GM12878 (cell line): ENCODE measurements around the gene ARMC9. TPM values are rescaled to one million over a fixed set of nuclear protein-coding genes. Genes with fewer than 3 reads are reported as not detected.
A peak's percentile ranks its signal among the peaks of the same experiment; 100 is the strongest.

Experiments
- EED ChIP-seq: sonication (generic); IDR thresholded peaks from 2 replicates; pipeline ENCODE4 v1.6.1; 2016; ENCODE audit warnings: antibody characterized with exemption, low read depth
- FOXM1 ChIP-seq: IDR thresholded peaks from 2 replicates; pipeline ENCODE4 v1.6.1; 2012; ENCODE audit warnings: low read depth, mild to moderate bottlenecking, inconsistent platforms, low read length, moderate library complexity
- HCFC1 ChIP-seq: fragments of 150-350 bp; IDR thresholded peaks from 2 replicates; pipeline ENCODE4 v1.6.1; 2014; ENCODE audit warnings: low read length
- IKZF2 ChIP-seq, 2 experiments: fragments of 450-650 bp; IDR thresholded peaks; 2 replicates each; pipeline ENCODE4 v1.6.1; 2017; ENCODE audit warnings: mild to moderate bottlenecking in 2 of 2, moderate library complexity in 2 of 2
- MEF2B ChIP-seq: fragments of 450-650 bp; IDR thresholded peaks from 2 replicates; pipeline ENCODE4 v1.6.1; 2018; ENCODE audit warnings: mild to moderate bottlenecking, moderate library complexity; ENCODE audit not compliant: partially characterized antibody, poor library complexity, severe bottlenecking
- MTA2 ChIP-seq: fragments of 450-650 bp; IDR thresholded peaks from 2 replicates; pipeline ENCODE4 v1.6.1; 2016; ENCODE audit warnings: low read depth, mild to moderate bottlenecking, moderate library complexity
- PML ChIP-seq: IDR thresholded peaks from 2 replicates; pipeline ENCODE4 v1.6.1; 2012; ENCODE audit warnings: low read length, inconsistent platforms
- POLR2A ChIP-seq: IDR thresholded peaks from 2 replicates; pipeline ENCODE4 v1.6.1; 2011; ENCODE audit warnings: low read depth, mild to moderate bottlenecking, low read length
- RBBP5 ChIP-seq: fragments of 200-600 bp; sonication (generic); conservative IDR thresholded peaks from 2 replicates; pipeline ENCODE4 v1.6.1; 2016
- RCOR1 ChIP-seq: conservative IDR thresholded peaks from 2 replicates; pipeline ENCODE4 v1.6.1; 2012; ENCODE audit warnings: low read depth, low read length, improper control_type of control experiment
- RUNX3 ChIP-seq: IDR thresholded peaks from 2 replicates; pipeline ENCODE4 v1.6.1; 2012; ENCODE audit warnings: low read length, inconsistent platforms
- SKIL ChIP-seq: fragments of 450-650 bp; IDR thresholded peaks from 2 replicates; pipeline ENCODE4 v1.6.1; 2017; ENCODE audit warnings: mild to moderate bottlenecking, low read depth, inconsistent platforms; ENCODE audit not compliant: poor library complexity, severe bottlenecking
- SMARCA5 ChIP-seq: fragments of 450-650 bp; IDR thresholded peaks from 2 replicates; pipeline ENCODE4 v1.6.1; 2017; ENCODE audit warnings: mild to moderate bottlenecking
- SPI1 ChIP-seq: IDR thresholded peaks from 2 replicates; pipeline ENCODE4 v1.6.1; 2011; ENCODE audit warnings: low read depth, mild to moderate bottlenecking, low read length, moderate library complexity, borderline replicate concordance; ENCODE audit not compliant: insufficient read depth
- TCF7 ChIP-seq: IDR thresholded peaks from 2 replicates; pipeline ENCODE4 v1.6.1; 2014; ENCODE audit warnings: antibody characterized with exemption, borderline replicate concordance
- WRNIP1 ChIP-seq: IDR thresholded peaks from 2 replicates; pipeline ENCODE4 v1.6.1; 2011; ENCODE audit warnings: low read depth, low read length, improper control_type of control experiment, borderline replicate concordance
- ZBTB40 ChIP-seq: fragments of 450-650 bp; IDR thresholded peaks from 2 replicates; pipeline ENCODE4 v1.6.1; 2016; ENCODE audit warnings: mild to moderate bottlenecking, moderate library complexity, borderline replicate concordance
- polyA plus RNA-seq, 11 experiments: library from polyadenylated mRNA; depleted of rRNA in 4 of 11; unstranded in 6 of 11; stranded (reverse) in 5 of 11; fragments of >200 nt; fragmentation: Nextera tagmentation in 4 of 11; fragmentation: Illumina TruSeq in 1 of 11; extraction: Ambion mirVana in 4 of 11; extraction: Trizol in 1 of 11; gene quantifications; 1 replicate in 1 of 11; 2 replicates in 10 of 11; pipeline versions ENCODE4 v1.2.1 to v1.2.3, GENCODE V29; 2011 to 2016; ENCODE audit warnings: inconsistent platforms in 2 of 11, missing spikeins in 2 of 11, low read depth in 1 of 11
- total RNA-seq, 4 experiments: library from RNA; depleted of rRNA in 3 of 4; stranded (reverse); fragments of >200 nt in 3 of 4; fragmentation: Illumina TruSeq in 1 of 4; extraction: Trizol in 1 of 4; gene quantifications; 2 replicates each; pipeline versions ENCODE4 v1.2.1 to v1.2.3, GENCODE V29; 2013 to 2021
- TF ChIP-seq, protein P1 (sequence below): fragments of 150-350 bp; IDR thresholded peaks from 2 replicates; pipeline ENCODE4 v1.6.1; 2016; ENCODE audit warnings: low read depth, low read length

The ARMC9 gene
- total and polyA plus RNA-seq, 10 of the 15 experiments (the other 5 are each of a cell fraction or from before 2014, with no cell fraction given) = 3.8 to 21.8 (median 10.4) TPM

GRCh38 chr2:231394211-231395141 lies 196.0 kb downstream of the ARMC9 start (continued):
- no peak for TF ChIP-seq FOXM1
- peak; percentile 42 for TF ChIP-seq SKIL
- TF ChIP-seq RUNX3 = peak; percentile 85
- TF ChIP-seq TCF7 = no peak
- TF ChIP-seq PML = peak; percentile 74; the same call in 1 of the 2 replicates
- TF ChIP-seq, protein P1, sequence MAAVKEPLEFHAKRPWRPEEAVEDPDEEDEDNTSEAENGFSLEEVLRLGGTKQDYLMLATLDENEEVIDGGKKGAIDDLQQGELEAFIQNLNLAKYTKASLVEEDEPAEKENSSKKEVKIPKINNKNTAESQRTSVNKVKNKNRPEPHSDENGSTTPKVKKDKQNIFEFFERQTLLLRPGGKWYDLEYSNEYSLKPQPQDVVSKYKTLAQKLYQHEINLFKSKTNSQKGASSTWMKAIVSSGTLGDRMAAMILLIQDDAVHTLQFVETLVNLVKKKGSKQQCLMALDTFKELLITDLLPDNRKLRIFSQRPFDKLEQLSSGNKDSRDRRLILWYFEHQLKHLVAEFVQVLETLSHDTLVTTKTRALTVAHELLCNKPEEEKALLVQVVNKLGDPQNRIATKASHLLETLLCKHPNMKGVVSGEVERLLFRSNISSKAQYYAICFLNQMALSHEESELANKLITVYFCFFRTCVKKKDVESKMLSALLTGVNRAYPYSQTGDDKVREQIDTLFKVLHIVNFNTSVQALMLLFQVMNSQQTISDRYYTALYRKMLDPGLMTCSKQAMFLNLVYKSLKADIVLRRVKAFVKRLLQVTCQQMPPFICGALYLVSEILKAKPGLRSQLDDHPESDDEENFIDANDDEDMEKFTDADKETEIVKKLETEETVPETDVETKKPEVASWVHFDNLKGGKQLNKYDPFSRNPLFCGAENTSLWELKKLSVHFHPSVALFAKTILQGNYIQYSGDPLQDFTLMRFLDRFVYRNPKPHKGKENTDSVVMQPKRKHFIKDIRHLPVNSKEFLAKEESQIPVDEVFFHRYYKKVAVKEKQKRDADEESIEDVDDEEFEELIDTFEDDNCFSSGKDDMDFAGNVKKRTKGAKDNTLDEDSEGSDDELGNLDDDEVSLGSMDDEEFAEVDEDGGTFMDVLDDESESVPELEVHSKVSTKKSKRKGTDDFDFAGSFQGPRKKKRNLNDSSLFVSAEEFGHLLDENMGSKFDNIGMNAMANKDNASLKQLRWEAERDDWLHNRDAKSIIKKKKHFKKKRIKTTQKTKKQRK = no peak
- TF ChIP-seq RCOR1 = 0 out of 2 replicates have a peak, but pooled peaks have one; percentile 57
- 0 out of 2 replicates have a peak, but pooled peaks have one; percentile 49 for TF ChIP-seq SMARCA5
- TF ChIP-seq MTA2 = peak; percentile 47; the same call in 1 of the 2 replicates
- TF ChIP-seq WRNIP1 = 0 out of 2 replicates have a peak, but pooled peaks have one; percentile 50
- 0 out of 2 replicates have a peak, but pooled peaks have one; percentile 41 for TF ChIP-seq SPI1
- TF ChIP-seq IKZF2 (IDR thresholded peaks at IDR 0.05) = peak; percentile 76 to 87
- TF ChIP-seq EED = peak; percentile 88
- TF ChIP-seq ZBTB40 = no peak
- TF ChIP-seq RBBP5 = no peak
- TF ChIP-seq MEF2B = peak; percentile 38
- peak; percentile 76 for TF ChIP-seq POLR2A
- TF ChIP-seq HCFC1 = no peak
